HK-2 (cell line): Measurements from ENCODE around the gene PACC1.
"Not testable (repeated sequence)": the region's sequence is repeated elsewhere in the genome, so short reads cannot be mapped to it uniquely, and the experiment has no call there.

Experiments
- DNase-seq: peaks from one replicate; pipeline ENCODE4 v3.0.0-alpha.2; 2018; ENCODE audit not compliant: unreplicated experiment

The PACC1 gene

GRCh38 chr1:212396638-212397037 is 18.0 kb downstream of the PACC1 start:
- DNase-seq: no peak

DNA sequence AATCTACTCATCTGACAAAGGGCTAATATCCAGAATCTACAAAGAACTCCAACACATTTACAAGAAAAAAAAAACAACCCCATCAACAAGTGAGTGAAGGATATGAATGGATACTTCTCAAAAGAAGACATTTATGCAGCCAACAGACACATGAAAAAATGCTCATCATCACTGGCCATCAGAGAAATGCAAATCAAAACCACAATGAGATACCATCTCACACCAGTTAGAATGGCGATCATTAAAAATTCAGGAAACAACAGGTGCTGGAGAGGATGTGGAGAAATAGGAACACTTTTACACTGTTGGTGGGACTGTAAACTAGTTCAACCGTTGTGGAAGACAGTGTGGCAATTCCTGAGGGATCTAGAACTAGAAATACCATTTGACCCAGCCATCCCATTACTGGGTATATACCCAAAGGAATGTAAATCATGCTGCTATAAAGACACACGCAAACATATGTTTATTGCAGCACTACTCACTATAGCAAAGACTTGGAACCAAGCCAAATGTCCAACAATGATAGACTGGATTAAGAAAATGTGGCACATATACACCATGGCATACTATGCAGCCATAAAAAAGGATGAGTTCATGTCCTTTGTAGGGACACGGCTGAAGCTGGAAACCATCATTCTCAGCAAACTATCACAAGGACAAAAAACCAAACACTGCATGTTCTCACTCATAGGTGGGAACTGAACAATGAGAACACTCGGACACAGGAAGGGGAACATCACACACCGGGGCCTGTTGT is 18.8 kb downstream of the PACC1 start:
- not testable (repeated sequence) for DNase-seq

- no peak for DNase-seq
Measured at GRCh38 chr1:212388985-212389716, 25.5 kb downstream of the PACC1 start.

GRCh38 chr1:212386029-212386428 is 28.7 kb downstream of the PACC1 start:
- DNase-seq: no peak

DNA sequence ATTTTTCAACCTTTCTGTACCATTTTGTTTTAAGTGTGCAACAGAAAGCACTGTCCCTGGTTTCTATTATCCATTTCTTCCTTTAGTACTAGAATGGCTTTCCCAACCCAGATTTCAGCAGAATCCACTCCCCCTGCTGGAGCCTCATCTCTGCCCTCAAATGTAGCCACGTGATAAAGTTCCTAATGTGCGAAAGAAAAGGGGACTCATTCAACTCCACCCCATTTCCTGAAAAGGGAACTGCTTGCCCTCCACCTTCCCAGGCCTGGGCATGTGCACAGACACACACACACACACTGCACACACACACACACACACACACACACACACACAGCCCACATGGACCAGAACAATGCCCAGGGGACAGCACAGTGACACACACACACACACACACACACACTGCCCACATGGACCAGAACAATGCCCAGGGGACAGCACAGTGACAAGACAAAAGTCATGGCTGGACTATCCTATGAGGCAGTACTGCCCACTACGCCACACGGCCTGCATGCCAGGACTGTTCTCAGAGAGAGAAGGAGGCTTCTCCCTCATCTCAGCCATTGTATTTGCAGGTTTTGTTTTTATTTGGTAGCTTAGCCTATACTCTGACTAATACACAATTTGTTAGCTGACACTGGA is 33.2 kb downstream of the PACC1 start:
- no peak for DNase-seq

- DNase-seq: no peak
Measured at GRCh38 chr1:212379366-212379765, 35.3 kb downstream of the PACC1 start.

DNA sequence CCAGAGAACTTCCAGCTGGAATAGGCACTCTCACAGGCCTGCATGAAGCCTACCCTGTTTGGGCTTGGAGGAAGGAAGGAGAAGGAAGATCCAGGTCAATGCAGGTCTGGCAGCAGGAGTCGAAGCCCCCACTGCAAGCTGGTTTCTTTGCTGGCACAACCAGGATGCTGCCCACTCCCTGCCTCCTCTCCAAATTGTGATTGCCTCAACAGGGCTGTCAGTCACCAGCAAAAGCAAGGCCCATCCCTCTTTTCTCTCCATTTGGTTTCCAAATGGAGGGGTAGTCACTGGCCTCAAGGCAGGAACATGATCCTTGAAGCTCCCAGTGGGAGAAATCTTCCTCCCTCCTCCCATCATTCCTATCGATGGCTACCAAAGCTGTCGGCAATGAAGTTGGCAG is 37.0 kb downstream of the PACC1 start:
- no peak for DNase-seq

DNA sequence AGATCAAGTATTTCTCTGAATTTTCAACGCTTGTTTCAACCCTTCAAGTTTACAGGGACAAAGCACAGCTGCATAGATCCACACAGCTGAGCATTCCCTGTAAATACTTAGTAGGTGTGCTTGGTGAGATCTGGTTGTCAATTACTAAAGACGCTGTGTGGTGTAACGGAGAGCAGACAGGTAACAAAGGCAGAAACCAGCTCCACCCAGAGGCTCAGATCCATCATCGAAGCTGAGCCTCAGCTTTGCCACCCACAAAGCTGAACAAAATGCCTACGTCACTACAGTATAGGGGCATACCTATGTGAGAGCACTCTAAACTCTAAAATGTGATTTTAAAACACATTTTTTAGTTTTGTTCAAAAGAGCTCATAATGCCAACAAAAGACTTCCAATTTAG is 38.7 kb downstream of the PACC1 start:
- no peak for DNase-seq

DNA sequence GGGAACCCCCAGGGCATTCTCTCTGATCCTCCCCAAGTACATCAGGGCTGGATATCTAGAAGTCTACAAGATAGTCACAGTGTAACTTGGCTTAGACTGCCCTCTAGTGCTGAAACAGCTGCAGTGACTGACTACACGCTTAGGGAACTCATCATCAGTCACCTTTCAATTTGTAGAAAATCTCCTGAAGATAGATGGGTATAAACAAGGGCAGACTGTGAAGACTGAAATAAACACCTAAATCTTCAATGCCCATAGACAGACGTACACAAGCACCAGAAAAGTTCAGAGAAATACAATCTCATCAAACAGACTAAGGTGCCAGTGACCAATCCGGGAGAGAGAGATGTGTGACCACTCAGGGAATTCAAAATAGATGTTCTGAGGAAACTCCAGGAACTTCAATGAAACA is 46.6 kb downstream of the PACC1 start:
- peak; percentile 47 for DNase-seq

GRCh38 chr1:212367474-212368072 is 47.1 kb downstream of the PACC1 start:
- DNase-seq: no peak

DNA sequence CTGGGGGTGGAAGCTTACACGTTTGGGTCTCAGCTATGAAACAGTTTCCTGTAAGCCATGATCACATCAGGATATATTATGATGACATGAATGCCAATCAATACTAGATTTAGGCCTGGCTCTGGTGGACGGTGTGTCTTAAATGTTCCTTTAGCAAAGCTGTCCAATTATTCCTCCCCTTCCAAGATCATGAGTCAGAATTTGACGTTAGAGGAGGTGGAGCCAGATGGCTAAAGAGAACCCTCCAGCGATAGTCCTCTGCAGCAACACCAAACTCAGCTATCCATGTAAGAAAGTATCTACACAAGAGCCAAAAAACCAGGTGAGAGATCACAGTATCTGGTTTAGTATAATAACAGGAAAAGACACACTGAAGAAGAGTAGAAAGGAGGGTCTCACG is 47.8 kb downstream of the PACC1 start:
- no peak for DNase-seq

DNA sequence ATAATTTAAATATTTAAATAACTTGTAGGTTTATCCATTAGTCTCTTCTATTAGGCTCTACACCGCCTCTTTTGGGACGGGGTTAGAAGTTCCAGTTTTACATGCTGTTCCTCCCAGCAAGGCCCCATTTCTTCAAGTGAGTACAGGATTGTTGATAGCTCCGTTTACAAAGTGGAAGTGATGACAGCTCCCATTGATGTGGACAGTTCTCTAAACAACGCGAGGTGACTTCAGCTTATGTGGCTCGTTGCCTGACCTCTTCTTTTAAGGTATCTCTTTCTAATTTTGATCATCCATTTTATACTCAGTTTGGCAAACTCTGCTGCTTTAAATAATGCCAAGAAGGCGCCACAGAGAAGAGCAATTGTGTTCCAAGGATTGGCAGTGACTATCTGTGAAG is 49.7 kb downstream of the PACC1 start:
- DNase-seq: no peak

DNA sequence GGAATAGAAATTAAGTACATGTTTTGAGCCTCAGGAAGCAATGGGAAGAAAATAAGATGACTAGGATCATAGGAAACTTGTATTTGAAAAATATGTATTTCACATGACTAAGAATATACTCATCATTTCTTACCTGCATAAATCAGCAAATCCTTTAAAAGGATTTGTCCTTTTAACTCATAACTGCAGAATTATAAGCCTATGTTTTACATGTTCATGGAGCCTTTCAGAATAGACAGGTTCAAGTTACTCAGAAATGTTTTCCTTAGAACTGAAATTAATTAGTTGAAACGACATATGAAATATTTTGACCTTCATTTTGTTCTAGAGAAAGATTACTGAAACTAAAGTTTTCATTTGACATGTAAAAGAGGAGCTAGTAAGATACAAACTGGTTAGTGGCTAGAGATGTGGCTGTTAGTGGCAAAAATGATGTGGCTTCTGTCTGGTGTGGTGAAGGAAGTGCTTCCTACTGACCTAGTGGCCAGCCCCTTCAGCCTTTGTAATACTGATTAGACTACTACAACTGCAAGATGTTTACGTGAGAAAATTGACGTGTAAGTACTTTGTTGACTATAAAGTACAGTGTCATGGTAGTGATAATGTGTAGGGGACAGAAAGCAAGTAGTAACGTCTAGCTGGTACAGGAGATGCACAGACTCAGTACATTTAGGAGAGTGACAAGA is 54.7 kb downstream of the PACC1 start:
- no peak for DNase-seq

GRCh38 chr1:212355230-212355969 is 59.3 kb downstream of the PACC1 start:
- DNase-seq: no peak

DNA sequence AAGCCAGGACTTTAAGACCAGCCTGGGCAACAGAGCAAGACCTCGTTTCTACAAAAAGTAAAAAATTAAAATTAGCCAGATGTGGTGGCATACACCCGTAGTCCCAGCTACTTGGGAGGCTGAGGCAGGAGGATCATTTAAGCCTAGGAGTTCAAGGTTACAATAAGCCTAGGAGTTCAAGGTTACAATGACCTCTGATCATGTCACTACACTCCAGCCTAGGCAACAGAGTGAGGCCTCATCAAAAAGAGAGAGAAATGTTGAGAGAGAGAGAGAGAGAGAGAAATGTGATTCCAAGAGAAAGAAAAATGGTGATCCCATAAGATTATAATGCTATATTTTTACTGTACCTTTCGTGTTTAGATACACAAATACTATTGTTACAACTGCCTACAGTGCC is 60.2 kb downstream of the PACC1 start:
- no peak for DNase-seq

DNA sequence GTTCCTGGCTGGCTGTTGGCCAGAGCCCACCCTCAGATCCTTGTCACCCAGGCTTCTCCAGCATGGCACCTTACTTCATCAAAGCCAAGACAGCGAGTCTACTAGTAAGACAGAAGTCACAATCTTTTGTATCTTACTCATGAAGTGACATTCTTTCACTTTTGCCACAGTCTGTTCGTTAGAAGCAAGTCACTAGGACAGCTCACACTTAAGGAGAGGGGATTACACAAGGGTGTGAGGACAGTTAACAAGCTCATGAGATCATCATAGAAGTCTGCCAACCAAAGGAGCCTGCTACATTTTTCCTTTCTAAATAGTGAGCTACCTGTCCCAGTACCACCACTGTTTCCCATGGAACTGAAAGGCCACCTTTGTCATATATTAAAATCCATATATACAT is 61.5 kb downstream of the PACC1 start:
- DNase-seq: no peak

DNA sequence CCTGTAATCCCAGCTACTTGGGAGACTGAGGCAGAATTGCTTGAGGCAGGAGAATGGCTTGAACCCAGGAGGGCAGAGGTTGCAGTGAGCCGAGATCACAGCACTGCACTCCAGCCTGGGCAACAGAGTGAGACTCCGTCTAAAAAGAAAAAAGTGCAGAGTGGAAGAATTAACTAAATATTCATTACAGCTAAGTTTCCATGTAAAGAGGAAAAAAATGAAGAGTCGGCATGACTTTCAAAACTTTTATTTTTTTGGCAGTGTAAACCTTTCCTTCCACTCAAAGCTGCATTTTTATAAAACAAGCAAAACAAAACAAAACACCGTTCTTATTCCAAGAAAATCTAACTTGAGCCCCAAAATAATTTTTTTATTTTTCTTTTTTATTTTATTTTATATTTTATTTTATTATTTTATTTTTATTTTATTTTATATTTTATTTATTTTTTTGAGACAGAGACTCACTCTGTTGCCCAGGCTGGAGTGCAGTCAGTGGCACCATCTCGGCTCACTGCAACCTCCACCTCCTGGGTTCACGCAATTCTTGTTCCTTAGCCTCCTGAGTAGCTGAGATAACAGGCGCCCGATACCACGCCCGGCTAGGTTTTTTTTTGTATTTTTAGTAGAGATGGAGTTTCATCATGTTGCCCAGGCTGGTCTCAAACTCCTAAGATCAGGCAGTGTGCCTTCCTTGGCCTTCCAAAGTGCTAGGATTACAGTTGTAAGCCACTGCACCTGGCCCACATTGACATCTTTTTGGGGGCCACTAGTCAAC is 62.9 kb downstream of the PACC1 start:
- DNase-seq: no peak

DNA sequence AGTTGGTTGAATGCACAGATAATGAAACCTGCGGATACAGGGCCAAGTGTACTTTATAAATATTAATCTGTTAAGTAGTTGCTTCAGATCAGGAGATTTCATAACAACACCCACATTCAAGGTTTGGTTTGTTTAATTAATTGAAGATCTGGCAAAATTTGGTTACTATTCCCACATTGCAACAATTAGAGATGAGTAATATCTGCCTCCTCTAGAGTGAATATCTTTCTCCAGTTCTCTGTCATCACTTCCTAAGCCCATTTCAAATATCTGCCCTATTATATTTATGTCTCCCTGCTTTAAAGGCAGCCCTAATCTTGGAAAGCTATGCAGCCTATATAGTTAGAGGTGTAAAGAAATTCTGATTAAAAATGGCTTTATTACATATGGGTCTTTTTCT is 68.1 kb downstream of the PACC1 start:
- DNase-seq: no peak

DNA sequence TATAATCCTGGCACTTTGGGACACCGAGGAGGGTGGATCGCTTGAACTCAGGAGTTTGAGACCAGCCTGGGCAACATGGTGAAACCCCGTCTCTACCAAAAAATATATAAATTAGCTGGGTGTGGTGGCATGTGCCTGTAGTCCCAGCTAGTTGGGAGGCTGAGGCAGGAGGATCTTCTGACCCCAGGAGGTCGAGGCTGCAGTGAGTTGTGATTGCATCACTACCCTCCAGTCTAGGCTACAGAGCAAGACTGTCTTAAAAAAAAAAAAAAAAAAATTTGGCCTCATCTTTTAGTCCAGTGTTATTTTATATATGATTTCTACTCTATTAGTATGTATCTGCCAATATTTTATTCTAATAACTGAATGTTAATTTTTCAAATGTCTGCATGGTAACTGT is 69.8 kb downstream of the PACC1 start:
- no peak for DNase-seq

GRCh38 chr1:212341090-212341489 is 73.6 kb downstream of the PACC1 start:
- no peak for DNase-seq
